Measurements from ENCODE around the gene ABHD2.

GRCh38 chr15:89123181-89123525 is 34.9 kb downstream of the ABHD2 start:
- TF ChIP-seq, protein P1, sequence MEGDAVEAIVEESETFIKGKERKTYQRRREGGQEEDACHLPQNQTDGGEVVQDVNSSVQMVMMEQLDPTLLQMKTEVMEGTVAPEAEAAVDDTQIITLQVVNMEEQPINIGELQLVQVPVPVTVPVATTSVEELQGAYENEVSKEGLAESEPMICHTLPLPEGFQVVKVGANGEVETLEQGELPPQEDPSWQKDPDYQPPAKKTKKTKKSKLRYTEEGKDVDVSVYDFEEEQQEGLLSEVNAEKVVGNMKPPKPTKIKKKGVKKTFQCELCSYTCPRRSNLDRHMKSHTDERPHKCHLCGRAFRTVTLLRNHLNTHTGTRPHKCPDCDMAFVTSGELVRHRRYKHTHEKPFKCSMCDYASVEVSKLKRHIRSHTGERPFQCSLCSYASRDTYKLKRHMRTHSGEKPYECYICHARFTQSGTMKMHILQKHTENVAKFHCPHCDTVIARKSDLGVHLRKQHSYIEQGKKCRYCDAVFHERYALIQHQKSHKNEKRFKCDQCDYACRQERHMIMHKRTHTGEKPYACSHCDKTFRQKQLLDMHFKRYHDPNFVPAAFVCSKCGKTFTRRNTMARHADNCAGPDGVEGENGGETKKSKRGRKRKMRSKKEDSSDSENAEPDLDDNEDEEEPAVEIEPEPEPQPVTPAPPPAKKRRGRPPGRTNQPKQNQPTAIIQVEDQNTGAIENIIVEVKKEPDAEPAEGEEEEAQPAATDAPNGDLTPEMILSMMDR (IDR thresholded peaks at IDR 0.05; ENCODE audit: low read depth, low read length, poor library complexity, severe bottlenecking): no peak
- TF ChIP-seq EZH2phosphoT487 (IDR thresholded peaks at IDR 0.05; ENCODE audit: borderline replicate concordance, low read length): no peak

Data from DOHH2 (cell line).